Choroid plexus epithelial cell (primary cell): ENCODE data around the gene TBC1D2.

ENCODE experiments used
- DNase-seq: peaks from one replicate; pipeline ENCODE4 v3.0.0-alpha.2; 2010; ENCODE audit warnings: low read depth
- H3K4me3 ChIP-seq: 2 replicates; pipeline ENCODE4 v1.5.1; 2011; ENCODE audit warnings: low read depth, mild to moderate bottlenecking, control low read depth, low read length, moderate library complexity
- TF ChIP-seq, protein P1 (sequence below): conservative IDR thresholded peaks from 2 replicates; pipeline ENCODE4 v1.5.1; 2011; ENCODE audit warnings: low read depth, mild to moderate bottlenecking, control low read depth, inconsistent platforms, low read length, moderate library complexity

TBC1D2 gene

DNA sequence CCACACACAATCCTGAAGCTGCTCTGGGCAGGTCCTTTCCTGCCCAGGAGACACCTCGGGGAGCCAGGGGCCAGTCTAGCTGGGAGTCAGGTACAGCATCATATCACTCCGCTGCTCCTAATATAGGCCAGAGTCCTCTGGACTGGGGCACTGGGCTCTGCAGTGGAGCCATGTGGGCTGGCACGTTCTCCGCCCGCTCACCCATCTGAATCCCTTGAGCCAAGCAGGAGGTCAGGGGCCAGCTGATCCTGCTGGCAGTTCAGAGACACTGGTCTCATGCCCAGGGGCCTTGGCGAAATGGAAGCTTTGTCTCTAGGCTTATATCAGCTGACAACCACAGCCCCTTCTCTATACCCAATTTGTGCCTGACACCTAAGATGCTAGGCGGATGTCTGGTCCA lies 53.7 kb downstream of the TBC1D2 start:
- TF ChIP-seq, protein P1, sequence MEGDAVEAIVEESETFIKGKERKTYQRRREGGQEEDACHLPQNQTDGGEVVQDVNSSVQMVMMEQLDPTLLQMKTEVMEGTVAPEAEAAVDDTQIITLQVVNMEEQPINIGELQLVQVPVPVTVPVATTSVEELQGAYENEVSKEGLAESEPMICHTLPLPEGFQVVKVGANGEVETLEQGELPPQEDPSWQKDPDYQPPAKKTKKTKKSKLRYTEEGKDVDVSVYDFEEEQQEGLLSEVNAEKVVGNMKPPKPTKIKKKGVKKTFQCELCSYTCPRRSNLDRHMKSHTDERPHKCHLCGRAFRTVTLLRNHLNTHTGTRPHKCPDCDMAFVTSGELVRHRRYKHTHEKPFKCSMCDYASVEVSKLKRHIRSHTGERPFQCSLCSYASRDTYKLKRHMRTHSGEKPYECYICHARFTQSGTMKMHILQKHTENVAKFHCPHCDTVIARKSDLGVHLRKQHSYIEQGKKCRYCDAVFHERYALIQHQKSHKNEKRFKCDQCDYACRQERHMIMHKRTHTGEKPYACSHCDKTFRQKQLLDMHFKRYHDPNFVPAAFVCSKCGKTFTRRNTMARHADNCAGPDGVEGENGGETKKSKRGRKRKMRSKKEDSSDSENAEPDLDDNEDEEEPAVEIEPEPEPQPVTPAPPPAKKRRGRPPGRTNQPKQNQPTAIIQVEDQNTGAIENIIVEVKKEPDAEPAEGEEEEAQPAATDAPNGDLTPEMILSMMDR: no peak
- H3K4me3 ChIP-seq: no peak overlapping the region
- no peak for DNase-seq

GRCh38 chr9:98201102-98201501 lies 54.3 kb downstream of the TBC1D2 start:
- no peak overlapping the region for H3K4me3 ChIP-seq
- TF ChIP-seq, protein P1: no peak
- DNase-seq: no peak

GRCh38 chr9:98199388-98200033 lies 55.9 kb downstream of the TBC1D2 start:
- no peak for DNase-seq
- H3K4me3 ChIP-seq: no peak overlapping the region
- TF ChIP-seq, protein P1: no peak

GRCh38 chr9:98195671-98196070 lies 59.8 kb downstream of the TBC1D2 start:
- DNase-seq: no peak
- TF ChIP-seq, protein P1: no peak
- no peak overlapping the region for H3K4me3 ChIP-seq

GRCh38 chr9:98193336-98193944 lies 62.0 kb downstream of the TBC1D2 start:
- no peak for DNase-seq
- TF ChIP-seq, protein P1: no peak
- peak overlapping the region; percentile 70 for H3K4me3 ChIP-seq

GRCh38 chr9:98192503-98193335 lies 62.7 kb downstream of the TBC1D2 start, which contains the start of gene CORO2A:
Gene CORO2A, minus strand, starts transcription at chr9:98192637. Its CDS starts 34,977 bp downstream, at chr9:98157660.
- H3K4me3 ChIP-seq: peak within 1 kb of the TSS; percentile 70
- TF ChIP-seq, protein P1: peak; percentile 65
- DNase-seq: peak; percentile 72
